ENCODE results near the gene SEMA5A.

DNA sequence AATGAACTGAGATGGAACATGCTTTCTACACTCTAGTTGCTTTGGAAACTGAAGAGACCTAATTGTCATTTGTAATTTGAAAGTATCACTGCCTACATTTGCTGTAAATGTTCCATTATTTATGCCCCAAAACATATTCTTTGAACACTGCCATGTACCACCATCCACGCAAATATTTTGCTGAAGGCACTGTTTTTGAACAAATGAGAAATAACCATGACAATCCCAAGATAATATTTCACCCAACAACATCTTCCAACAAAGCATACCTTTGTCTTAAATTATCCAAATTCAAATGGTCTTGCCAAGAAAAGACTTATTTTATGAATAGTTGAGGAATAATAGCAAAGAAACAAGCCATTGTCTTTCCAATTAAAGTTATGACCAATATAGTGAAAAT lies 356.2 kb downstream of the SEMA5A start:
- TF ChIP-seq YY1 (IDR thresholded peaks at IDR 0.05; ENCODE audit: insufficient read depth, insufficient read length) (no peak), SUZ12 (IDR thresholded peaks at IDR 0.05; ENCODE audit: extremely low read depth, insufficient read depth, insufficient read length) (no peak), ZNF274 (IDR thresholded peaks at IDR 0.05; ENCODE audit: low read depth, low read length) (no peak)

Measured in NT2/D1 (cell line).